Mesenchymal stem cell (in vitro differentiated cells and primary cell): Measurements from ENCODE around the gene MDM4.
A peak's percentile ranks its signal among the peaks of the same experiment; 100 is the strongest.

Experiments used
- DNase-seq: peaks from one replicate; pipeline ENCODE4 v3.0.0-alpha.2; 2013
- H2AFZ ChIP-seq: one replicate; pipeline ENCODE4 v1.6.1; 2013; ENCODE audit warnings: low read depth, mild to moderate bottlenecking, control low read depth, inconsistent platforms, low read length, moderate library complexity
- H2AK5ac ChIP-seq: 2 replicates; pipeline ENCODE4 v1.6.1; 2013; ENCODE audit warnings: low read length, moderate library complexity, mild to moderate bottlenecking, inconsistent platforms; ENCODE audit not compliant: severe bottlenecking
- H2BK120ac ChIP-seq: one replicate; pipeline ENCODE4 v1.6.1; 2013; ENCODE audit warnings: low read depth, mild to moderate bottlenecking, inconsistent platforms, low read length, moderate library complexity
- H2BK12ac ChIP-seq, 2 experiments: one replicate each; pipeline ENCODE4 v1.6.1; 2013; ENCODE audit warnings: inconsistent platforms in 2 of 2, low read length in 2 of 2, mild to moderate bottlenecking in 2 of 2, moderate library complexity in 2 of 2, control low read depth in 1 of 2
- H2BK15ac ChIP-seq: one replicate; pipeline ENCODE4 v1.6.1; 2013; ENCODE audit warnings: mild to moderate bottlenecking, low read depth, inconsistent platforms; ENCODE audit not compliant: poor library complexity, severe bottlenecking
- H2BK5ac ChIP-seq: 2 replicates; pipeline ENCODE4 v1.6.1; 2013; ENCODE audit warnings: low read depth, mild to moderate bottlenecking, low read length, control low read depth, inconsistent platforms; ENCODE audit not compliant: poor library complexity, severe bottlenecking
- H3K14ac ChIP-seq, 2 experiments: one replicate each; pipeline ENCODE4 v1.6.1; 2013; ENCODE audit warnings: inconsistent platforms in 2 of 2, low read length in 2 of 2, control low read depth in 1 of 2, mild to moderate bottlenecking in 1 of 2, moderate library complexity in 1 of 2
- H3K18ac ChIP-seq, 2 experiments: one replicate each; pipeline ENCODE4 v1.6.1; 2013; ENCODE audit warnings: inconsistent platforms in 2 of 2, low read length in 2 of 2, control low read depth in 1 of 2, low read depth in 1 of 2, mild to moderate bottlenecking in 1 of 2
- H3K23ac ChIP-seq, 2 experiments: one replicate each; pipeline ENCODE4 v1.6.1; 2013; ENCODE audit warnings: inconsistent platforms in 2 of 2, low read length in 2 of 2, mild to moderate bottlenecking in 2 of 2, moderate library complexity in 2 of 2, control low read depth in 1 of 2
- H3K27ac ChIP-seq: 2 replicates; pipeline ENCODE4 v1.5.1; 2013; ENCODE audit warnings: mild to moderate bottlenecking, moderate library complexity, low read length, control low read depth, inconsistent platforms; ENCODE audit not compliant: poor library complexity, severe bottlenecking
- H3K27me3 ChIP-seq, 2 experiments: 2 replicates each; pipeline versions ENCODE4 v1.6.1 to v1.7.0; 2013; ENCODE audit warnings: low read length in 2 of 2, mild to moderate bottlenecking in 2 of 2, moderate library complexity in 2 of 2, control low read depth in 1 of 2, inconsistent platforms in 1 of 2; ENCODE audit not compliant: control insufficient read depth in 1 of 2, insufficient read depth in 1 of 2
- H3K36me3 ChIP-seq, 2 experiments: 2 replicates each; pipeline versions ENCODE4 v1.6.1 to v1.7.0; 2013; ENCODE audit warnings: low read length in 2 of 2, control low read depth in 1 of 2, inconsistent platforms in 1 of 2, low read depth in 1 of 2, mild to moderate bottlenecking in 1 of 2; ENCODE audit not compliant: insufficient read depth in 2 of 2, control insufficient read depth in 1 of 2
- H3K4ac ChIP-seq, 2 experiments: one replicate each; pipeline ENCODE4 v1.6.1; 2013; ENCODE audit warnings: inconsistent platforms in 2 of 2, low read length in 2 of 2, mild to moderate bottlenecking in 2 of 2, moderate library complexity in 2 of 2, control low read depth in 1 of 2, low read depth in 1 of 2
- H3K4me1 ChIP-seq: 2 replicates; pipeline ENCODE4 v1.6.1; 2013; ENCODE audit warnings: low read depth, low read length, control low read depth; ENCODE audit not compliant: control insufficient read depth, insufficient read depth
- H3K4me2 ChIP-seq: 2 replicates; pipeline ENCODE4 v1.6.1; 2013; ENCODE audit warnings: low read length, mild to moderate bottlenecking, inconsistent platforms; ENCODE audit not compliant: poor library complexity, severe bottlenecking
- H3K4me3 ChIP-seq, 2 experiments: 2 replicates each; pipeline versions ENCODE4 v1.5.1 to v1.7.0; 2013; ENCODE audit warnings: low read length in 2 of 2, mild to moderate bottlenecking in 2 of 2, control low read depth in 1 of 2, low read depth in 1 of 2; ENCODE audit not compliant: insufficient read depth in 1 of 2
- H3K79me1 ChIP-seq: replicated peaks from 2 replicates; pipeline ENCODE4 v1.6.1; 2013; ENCODE audit warnings: mild to moderate bottlenecking, control low read depth, low read length, inconsistent platforms; ENCODE audit not compliant: poor library complexity, severe bottlenecking
- H3K9ac ChIP-seq: 2 replicates; pipeline ENCODE4 v1.7.0; 2013; ENCODE audit warnings: mild to moderate bottlenecking, low read length, moderate library complexity
- H3K9me3 ChIP-seq: 2 replicates; pipeline ENCODE4 v1.7.0; 2013; ENCODE audit warnings: mild to moderate bottlenecking, low read length; ENCODE audit not compliant: control insufficient read depth
- H4K8ac ChIP-seq: one replicate; pipeline ENCODE4 v1.6.1; 2013; ENCODE audit warnings: inconsistent platforms, mild to moderate bottlenecking, low read length, moderate library complexity
- H4K91ac ChIP-seq: one replicate; pipeline ENCODE4 v1.6.1; 2013; ENCODE audit warnings: mild to moderate bottlenecking, low read length, inconsistent platforms
- WGBS: methylation state at CpG from one replicate; pipeline ENCODE4 v1.1.7; 2013; ENCODE audit warnings: mixed read lengths; 5-methylcytosine and 5-hydroxymethylcytosine counted together

MDM4 gene

GRCh38 chr1:204473400-204473965 is 42.7 kb upstream of the MDM4 start:
- H2BK12ac ChIP-seq: no peak overlapping the region
- no peak overlapping the region for H2BK120ac ChIP-seq
- no peak overlapping the region for H3K23ac ChIP-seq
- WGBS: 78% methylated on average over 1 of the region's 1 CpG
- no peak overlapping the region for H2BK5ac ChIP-seq
- H3K9me3 ChIP-seq: no peaks in the 10 kb centered on the region
- no peak overlapping the region for H3K27ac ChIP-seq
- H3K4me3 ChIP-seq: no peak overlapping the region
- no peak overlapping the region for H3K4ac ChIP-seq
- no peak overlapping the region for H4K8ac ChIP-seq
- peaks cover 2% of the 10 kb centered on the region for H3K4me1 ChIP-seq
- no peak overlapping the region for H3K14ac ChIP-seq
- no peak overlapping the region for H2AK5ac ChIP-seq
- no peak overlapping the region for H2AFZ ChIP-seq
- H3K79me1 ChIP-seq: peaks cover 6% of the 10 kb centered on the region
- H3K18ac ChIP-seq: no peak overlapping the region
- peaks cover 0 to 4% of the 10 kb centered on the region in 2 experiments for H3K36me3 ChIP-seq
- H3K9ac ChIP-seq: no peak overlapping the region
- no peak overlapping the region for H3K4me2 ChIP-seq
- H4K91ac ChIP-seq: no peak overlapping the region
- peaks cover 11 to 40% of the 10 kb centered on the region in 2 experiments for H3K27me3 ChIP-seq
- no peak overlapping the region for H2BK15ac ChIP-seq
- no peak for DNase-seq

- WGBS: 83% methylated on average over 9 of the region's 9 CpGs
- Histone ChIP-seq H2AK5ac (no peak overlapping the region), H3K4me3 (no peak overlapping the region), H3K14ac (no peak overlapping the region), H3K4me2 (no peak overlapping the region), H4K8ac (no peak overlapping the region), H3K4me1 (peaks cover 6% of the 10 kb centered on the region), H2BK15ac (no peak overlapping the region), H3K9ac (no peak overlapping the region), H3K9me3 (no peaks in the 10 kb centered on the region), H3K4ac (no peak overlapping the region), H4K91ac (peak overlapping the region; percentile 49), H2BK12ac (no peak overlapping the region), H3K79me1 (peaks cover 6% of the 10 kb centered on the region), H3K27me3 (peaks cover 19 to 56% of the 10 kb centered on the region in 2 experiments), H3K36me3 (no peaks in the 10 kb centered on the region), H2BK5ac (no peak overlapping the region), H2BK120ac (no peak overlapping the region), H3K23ac (no peak overlapping the region), H3K27ac (no peak overlapping the region), H2AFZ (no peak overlapping the region), H3K18ac (no peak overlapping the region)
- no peak for DNase-seq
Measured at GRCh38 chr1:204475656-204476432, 40.4 kb upstream of the MDM4 start.

- Histone ChIP-seq H3K4me1 (peaks cover 9% of the 10 kb centered on the region), H4K91ac (no peak overlapping the region), H2BK12ac (no peak overlapping the region), H2BK5ac (no peak overlapping the region), H3K4me3 (no peak overlapping the region), H2AFZ (no peak overlapping the region), H3K4me2 (no peak overlapping the region), H3K27ac (no peak overlapping the region), H3K27me3 (peaks cover 19 to 56% of the 10 kb centered on the region in 2 experiments), H3K23ac (no peak overlapping the region), H3K9ac (no peak overlapping the region), H3K36me3 (no peaks in the 10 kb centered on the region), H3K4ac (no peak overlapping the region), H2AK5ac (no peak overlapping the region), H4K8ac (no peak overlapping the region), H3K9me3 (no peaks in the 10 kb centered on the region), H3K14ac (no peak overlapping the region), H2BK15ac (no peak overlapping the region), H3K18ac (no peak overlapping the region), H3K79me1 (peaks cover 7% of the 10 kb centered on the region), H2BK120ac (no peak overlapping the region)
- DNase-seq: no peak
- WGBS: 75% methylated on average over 5 of the region's 5 CpGs
Measured at GRCh38 chr1:204476563-204476962, 39.6 kb upstream of the MDM4 start.

- H3K23ac ChIP-seq: no peak overlapping the region
- no peak overlapping the region for H3K4me2 ChIP-seq
- peaks cover 19 to 58% of the 10 kb centered on the region in 2 experiments for H3K27me3 ChIP-seq
- H3K9me3 ChIP-seq: no peaks in the 10 kb centered on the region
- H2BK15ac ChIP-seq: no peak overlapping the region
- H2AFZ ChIP-seq: no peak overlapping the region
- H3K4ac ChIP-seq: no peak overlapping the region
- H3K36me3 ChIP-seq: no peaks in the 10 kb centered on the region
- H4K8ac ChIP-seq: no peak overlapping the region
- no peak overlapping the region for H4K91ac ChIP-seq
- peaks cover 13% of the 10 kb centered on the region for H3K4me1 ChIP-seq
- H3K18ac ChIP-seq: no peak overlapping the region
- WGBS: 70% methylated on average over 5 of the region's 5 CpGs
- no peak overlapping the region for H2AK5ac ChIP-seq
- H3K14ac ChIP-seq: no peak overlapping the region
- no peak overlapping the region for H3K27ac ChIP-seq
- no peak overlapping the region for H2BK12ac ChIP-seq
- H2BK5ac ChIP-seq: no peak overlapping the region
- H2BK120ac ChIP-seq: no peak overlapping the region
- peaks cover 7% of the 10 kb centered on the region for H3K79me1 ChIP-seq
- DNase-seq: peak; percentile 34
- H3K4me3 ChIP-seq: no peak overlapping the region
- no peak overlapping the region for H3K9ac ChIP-seq
Measured at GRCh38 chr1:204477036-204477740, 39.0 kb upstream of the MDM4 start.
